ENCODE measurements around the gene NDST3.

Gene NDST3

DNA sequence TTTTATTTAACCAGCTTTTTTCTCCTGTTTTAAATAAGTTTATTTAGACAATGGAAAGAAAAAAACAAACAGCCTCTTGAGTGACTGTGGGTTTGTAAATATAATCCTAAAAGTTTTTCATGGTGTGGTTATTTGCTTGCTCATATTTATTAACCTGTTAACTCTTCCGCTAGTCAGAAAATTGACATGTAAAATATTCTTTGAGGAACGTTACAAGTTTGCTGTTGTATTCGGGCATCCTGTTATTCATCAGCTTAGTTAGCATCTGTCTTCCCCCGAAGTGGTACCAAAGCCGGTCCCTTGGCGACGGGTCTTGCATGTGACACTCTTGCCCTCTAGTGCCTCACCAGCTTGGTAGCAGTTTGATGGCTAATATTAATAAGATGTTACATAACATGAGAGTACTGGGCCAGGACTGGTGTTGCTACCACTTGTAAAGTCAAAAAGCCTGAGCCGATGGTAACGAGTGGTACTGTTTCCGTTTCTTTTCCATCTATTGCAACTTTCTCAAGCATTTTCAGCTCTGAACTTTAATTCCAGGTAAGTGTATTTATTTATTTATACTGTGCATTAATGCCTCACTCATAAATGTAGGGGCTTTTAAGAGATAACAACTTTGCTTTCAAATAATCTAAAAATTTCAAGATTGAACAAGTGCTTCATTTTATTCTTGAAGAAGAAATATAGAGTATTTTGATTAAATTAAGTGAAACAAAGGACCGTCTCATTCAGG, at the start of gene NDST3:
Gene NDST3 (plus strand): TSS at position 434 of the 733 bp plus-strand sequence. CDS start 19,425 bp downstream, outside the sequence.
- peak; percentile 46 for DNase-seq

DNA sequence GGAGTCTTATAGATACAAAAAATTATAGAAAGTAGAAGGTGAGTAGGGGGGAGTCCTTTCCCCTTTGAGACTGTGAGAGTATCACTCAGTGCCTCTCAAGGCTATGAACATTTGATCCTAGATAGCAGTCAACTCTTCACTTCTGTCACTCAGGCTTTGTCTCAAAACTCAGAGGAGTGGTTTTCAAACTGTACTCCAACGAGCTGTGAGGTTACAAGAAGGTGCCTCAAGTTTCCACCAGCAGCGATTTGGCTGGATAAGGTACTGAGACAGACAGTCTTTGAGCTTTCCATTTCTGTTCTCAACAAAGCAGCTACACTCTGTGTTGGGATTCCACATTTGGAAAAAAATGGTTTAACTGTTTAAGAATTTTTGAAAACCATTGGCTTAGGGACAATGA, 48.0 kb upstream of the NDST3 start:
- DNase-seq, result no peak

DNA sequence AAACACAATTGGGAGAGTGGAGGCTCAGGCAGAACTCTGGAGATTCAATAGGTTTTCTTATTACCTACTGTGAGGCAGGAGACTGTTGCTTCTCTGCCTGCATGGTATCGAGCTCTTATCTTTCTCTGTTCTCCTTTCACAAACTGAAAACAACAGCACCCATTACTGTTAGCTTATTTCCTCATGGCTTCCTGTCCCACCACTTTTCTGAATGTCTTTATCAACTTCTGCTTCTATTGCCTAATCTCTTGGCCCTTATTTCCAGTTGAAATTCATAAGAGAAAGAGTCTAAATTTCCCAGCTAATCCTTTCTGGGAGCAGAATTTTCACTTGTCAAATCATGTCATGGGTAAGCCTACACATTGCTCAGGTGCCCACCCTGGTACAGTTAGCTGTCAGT, 46.8 kb upstream of the NDST3 start:
- peak; percentile 34 for DNase-seq

DNA sequence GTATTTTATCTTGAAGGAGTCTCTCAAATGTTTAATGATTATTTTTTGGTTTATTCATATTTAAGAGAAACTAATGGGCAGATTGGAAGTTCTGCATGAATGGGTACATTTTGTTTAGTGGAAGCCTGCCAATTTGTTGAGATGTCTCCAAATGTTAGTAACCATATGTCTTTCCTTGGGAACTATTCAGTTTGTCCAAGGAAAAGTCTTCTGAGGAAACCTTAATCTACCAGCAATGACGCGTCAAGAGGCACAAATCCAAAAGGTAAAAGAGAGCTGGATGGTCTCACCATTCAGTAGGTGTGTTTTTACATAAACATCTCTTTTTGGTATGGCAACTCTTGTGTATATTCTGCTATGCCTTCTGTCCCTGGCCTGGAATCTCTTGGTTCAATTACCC, 37.4 kb upstream of the NDST3 start:
- no peak for DNase-seq

DNA sequence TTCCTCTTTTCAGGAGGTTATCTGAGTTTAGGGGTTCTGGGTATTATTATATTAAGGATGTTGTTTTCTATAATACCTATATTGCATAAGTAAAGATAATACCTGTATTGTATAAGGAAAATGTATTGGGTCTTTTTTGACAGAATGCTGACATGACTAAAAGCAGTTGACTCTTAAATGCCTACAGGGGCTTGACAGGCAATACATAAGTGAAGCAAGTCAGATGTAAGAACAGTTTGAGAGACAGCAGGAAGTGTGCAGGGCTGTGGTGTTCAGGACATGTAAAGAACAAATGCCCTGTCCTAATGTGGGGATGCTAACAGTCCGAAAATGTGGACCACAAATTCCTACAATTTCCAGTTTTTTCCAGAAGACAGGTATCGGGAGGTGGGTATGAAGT, 30.2 kb upstream of the NDST3 start:
- DNase-seq, result no peak

DNA sequence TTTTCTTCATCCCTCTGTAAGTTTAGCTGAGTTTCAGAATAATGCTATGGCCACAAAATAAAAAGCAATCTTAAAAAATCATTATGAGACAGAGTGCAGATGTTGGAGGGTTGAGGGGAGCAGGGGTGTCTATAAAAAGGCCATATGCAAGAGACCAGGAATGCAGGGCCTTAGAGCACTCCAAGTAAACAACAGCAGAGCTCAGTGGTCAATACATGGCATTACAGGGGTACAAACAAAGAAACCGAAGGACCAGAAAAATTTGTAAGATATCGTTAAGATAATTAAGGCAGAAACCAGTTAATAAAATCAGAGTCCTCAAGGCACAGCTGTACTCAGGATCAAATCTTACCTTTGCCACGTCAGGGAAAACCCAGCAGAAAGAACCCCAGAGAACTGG, 28.4 kb upstream of the NDST3 start:
- no peak for DNase-seq

DNA sequence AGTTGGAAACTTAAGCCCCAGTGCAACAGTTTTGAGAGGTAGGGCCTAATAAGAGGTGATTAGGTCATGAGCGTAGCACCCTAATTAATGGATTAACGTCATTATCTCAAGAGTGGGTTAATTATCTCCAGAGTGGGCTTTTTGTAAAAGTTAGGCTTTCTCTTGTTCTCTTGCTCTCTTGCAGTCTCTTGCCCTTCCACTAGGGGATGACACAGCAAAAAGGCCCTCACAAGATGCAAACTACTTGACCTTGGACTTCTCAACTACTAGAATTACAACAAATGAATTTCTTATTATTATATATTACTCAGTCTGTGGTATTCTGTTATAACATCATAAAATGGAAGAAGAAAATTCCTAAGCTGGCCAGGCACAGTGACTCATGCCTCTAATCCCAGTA, 22.1 kb upstream of the NDST3 start:
- no peak for DNase-seq

DNA sequence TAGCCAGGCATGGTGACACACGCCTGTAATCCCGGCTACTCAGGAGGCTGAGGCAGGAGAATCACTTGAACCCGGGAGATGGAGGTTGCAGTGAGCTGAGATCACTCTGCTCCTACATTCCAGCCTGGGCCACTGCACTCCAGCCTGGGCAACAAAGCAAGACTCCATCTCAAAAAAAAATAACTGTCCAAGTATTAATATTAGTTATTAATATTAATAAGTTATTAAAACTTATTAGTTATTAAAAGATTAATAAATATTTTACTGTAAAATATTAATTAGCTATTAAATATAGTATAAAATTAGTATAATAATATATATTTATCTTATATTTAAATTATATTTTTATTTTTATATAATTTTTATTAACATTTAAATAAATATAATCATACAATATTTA, 19.5 kb upstream of the NDST3 start:
- no peak for DNase-seq

DNA sequence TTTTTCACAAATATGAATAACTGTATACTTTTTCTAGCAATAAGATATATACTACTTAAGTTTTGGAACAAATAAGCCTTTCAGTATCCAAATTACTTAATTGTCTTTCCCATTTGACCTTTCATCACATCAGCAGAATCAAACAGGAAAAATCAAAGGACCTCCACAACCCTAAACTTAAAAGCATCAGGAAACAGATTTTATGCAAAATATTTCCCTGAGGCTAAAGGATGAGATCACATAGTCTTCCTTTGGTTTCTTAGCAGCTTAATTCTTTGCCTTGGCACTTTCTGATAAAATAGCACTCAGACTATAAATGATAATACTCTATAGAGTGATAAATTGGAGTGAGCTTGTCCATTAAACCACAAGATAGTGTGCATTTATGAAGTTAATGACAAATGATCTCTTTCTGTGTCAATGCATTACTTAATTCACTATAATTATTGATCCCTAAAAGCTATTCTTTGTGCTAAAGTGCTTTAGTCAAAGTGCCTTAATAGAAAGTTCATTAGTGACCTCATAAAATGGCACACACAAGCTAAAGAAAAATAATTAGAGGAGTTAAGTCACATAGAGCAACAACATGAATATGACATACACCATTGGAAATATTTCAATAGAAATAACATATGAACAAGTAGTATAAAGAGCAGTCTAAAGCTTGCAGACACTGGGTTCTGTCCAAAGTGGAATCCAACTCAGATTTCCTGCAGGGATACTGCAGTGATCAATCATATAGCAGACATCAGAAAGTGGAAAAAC, 15.7 kb upstream of the NDST3 start:
- DNase-seq, result no peak

DNA sequence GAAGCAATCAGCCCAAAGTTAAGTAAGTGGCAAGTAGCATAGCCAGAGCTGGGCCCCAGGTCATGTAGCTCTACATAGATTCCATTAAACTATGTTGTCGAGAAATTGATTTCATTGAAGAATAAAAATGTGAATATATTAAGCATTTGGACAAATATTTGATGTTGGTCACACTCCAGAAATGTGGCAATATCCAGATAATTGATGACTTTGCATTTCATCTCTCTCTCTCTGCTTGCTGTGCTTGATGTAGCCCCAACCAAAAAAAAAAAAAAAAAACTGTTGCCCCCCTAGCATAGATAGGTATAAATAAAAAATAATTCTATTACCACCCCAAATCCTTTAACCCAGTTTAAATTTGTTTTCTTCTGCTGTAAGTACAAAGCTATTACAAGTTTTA, 7.5 kb upstream of the NDST3 start:
- DNase-seq, result no peak

DNA sequence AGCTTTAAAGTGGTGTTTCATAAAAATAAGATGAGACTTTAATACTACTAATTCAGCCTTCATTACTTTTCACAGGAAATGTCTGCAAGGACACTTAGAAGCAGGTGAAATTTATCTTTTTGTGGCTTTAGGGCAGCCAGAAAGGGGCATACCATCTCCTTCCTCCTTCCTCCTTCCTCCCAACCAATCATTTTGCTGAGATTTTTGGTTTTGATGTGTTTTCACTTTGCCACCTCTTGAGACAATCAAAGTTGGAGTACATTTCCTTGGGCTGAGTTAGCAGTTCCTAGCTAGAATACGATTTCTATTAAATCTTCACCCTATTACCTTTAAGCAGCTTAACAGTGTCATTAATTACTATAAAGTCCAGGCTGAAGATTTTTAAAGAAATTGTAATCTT, 5.1 kb upstream of the NDST3 start:
- no peak for DNase-seq

DNA sequence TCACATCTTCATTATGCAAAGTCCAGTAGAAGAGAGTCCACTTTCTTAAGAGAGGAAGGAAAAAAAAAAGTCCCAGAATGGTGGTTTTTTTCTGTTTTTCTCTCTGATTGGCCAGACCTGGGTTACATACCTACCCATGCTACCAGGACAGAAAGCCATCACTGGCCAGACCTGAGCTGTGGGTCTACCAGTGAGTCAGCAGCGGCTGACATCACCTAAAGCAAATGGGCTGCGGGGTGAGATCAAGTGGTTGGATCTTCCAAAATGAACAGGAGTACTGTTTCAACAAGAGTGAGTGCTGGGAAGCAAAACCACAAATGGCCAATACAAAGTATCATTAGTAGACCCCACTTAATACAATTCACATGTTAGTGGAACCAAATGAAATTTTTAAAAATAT, 1.6 kb upstream of the NDST3 start:
- DNase-seq, result no peak

DNA sequence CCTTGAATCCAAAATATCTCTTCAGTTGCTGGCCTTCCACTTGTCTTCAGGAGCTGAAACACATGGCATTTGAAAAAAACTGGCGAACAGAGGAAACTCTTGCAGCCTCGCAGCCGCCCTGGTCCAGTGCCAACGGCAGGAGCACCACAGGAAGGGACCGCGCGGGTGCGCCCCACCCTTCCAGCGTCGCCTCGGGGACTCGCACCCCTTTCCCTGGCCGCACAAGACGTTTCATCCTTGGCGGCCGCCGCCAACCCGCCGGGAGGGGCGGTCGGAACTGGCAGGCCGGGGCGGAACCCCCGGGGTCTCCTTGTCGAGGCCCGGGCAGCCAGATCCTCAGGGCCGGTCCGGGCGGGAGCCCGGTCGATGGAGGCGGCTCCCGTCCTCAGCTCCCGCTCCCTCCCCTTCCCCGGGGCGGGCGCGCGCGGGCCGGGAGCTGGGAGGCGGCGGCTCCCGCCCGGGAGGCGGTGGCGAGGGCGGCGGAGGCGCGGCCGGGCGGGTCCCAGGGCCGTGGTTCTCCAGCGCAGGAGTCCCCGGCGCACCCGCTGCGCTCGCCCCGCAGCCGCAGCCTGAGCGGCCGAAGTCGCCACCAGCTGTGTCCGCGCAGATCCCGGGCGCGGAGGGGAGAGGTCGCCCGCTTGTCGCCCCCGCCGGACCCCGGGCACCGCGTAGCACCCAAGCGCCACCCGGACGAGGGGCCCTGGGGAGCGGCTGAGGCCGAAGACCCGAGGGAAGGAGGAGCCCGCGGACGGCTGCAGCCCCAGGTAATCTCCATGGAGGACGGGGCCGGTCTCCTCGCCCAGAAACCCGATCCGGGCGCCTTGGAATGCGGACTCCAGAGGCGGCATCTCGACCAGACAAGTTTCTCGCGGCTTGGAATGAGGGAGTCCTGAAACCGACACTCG, 886 bp upstream of the NDST3 start:
- DNase-seq, result no peak

DNA sequence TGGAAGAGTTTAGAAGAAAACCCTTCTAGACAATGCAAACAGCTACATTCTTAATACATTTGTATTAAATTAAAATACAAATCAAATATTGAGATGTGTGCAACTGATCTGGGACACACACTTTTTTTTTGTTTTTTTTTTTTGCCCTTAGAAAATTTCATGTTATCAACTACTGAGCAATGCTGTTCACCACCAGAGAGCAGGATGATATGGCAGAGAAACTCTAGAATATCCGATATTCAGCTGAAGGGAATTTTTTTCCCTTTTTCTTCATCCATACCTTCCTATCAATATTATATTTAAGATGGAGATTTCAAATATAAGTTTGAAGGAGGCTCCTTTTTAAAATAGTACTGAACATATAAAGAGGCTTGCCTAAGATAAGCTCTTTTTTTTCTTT, 1.0 kb downstream of the NDST3 start:
- no peak for DNase-seq

DNA sequence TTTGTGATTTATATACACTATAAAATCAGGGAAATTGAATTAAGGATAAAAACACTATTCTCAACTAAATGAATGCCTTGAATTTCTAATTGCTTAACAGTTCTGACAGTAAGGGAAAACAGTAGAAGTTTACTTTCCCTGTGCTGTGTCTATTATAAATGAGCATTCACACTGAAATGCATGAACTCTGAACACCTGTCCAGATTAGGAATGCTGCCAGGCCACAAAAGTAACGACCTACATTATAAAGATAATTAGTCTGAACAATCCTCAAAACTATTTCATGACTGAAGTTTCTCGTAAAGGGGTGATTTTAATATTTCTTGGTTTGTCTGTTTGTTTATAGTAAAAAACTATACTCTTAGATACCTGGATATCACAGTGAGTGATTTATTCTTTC, 2.0 kb downstream of the NDST3 start:
- DNase-seq, result no peak

DNA sequence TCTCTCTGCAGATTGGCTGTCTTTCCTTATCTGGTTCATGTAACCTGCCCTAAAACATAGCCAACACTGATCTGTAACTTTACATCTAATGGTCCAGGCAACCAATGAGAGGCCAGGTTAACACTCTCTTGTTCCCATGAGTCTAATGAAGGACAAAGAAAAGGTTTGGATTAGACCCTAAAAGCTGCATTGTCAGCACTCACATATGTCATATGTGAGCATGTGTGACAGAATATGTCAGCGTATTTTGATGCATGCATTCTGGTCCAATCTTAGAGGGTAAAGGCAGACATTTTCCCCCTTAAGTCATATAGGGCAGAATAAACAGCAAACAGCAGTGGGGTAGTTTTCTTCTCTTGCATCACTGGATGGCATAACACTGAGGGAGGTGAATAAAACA, 3.7 kb downstream of the NDST3 start:
- no peak for DNase-seq

DNA sequence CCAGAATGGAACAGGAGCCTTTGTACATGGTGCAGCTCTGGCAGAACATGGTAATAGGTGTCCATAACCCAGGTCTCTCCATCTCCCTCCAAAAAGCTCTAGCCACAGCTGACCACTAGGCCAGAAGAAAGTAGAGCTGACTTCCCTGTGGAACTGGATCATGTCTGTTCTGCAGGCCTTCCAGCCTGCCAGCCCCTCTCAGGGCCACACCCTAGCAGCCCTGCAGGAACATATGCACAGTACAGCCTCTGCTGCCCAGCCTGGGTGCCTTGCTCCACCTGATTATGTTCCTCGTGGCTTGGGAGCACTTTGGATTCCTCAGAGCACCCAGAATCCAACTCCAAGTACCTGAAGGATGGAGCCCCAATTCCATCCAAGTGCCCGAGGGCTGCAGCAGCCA, 12.0 kb downstream of the NDST3 start:
- no peak for DNase-seq

DNA sequence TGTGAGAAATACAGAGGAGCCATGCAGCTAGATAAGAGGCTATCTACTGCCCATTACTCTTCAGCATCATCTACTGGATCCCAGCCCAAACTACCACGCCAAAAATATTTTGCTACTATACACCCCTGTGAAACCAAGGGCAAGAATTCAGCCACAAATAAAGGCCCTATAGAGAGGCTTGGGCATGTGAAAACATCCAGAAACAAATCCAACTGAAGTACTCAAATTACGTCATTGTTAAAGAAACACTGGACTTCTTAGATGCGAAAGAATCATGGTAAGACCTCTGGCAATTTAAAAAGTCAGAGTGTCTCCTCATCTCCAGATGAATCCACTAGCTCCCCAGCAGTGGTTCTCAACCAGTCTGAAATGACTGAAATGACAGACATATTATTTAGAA, 12.8 kb downstream of the NDST3 start:
- no peak for DNase-seq

DNA sequence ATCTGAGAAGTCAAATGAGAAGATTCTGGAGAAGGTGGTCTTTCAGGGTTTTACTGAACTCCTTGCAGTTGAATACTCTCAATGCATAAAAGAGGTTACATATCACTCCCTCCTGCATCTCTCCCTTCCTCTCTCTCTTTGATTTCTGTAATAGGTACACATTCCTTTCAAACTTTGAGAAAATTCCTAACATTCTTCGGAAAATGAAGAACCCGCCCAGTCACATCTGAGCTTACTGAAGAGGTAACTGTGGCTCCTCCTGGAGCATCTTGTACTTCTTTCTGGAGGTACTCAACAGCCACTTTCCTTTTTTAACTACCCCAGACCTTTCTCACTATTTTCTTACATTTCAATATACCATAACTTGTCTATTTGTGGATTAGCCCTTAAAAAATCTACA, 24.7 kb downstream of the NDST3 start:
- DNase-seq, result no peak

DNA sequence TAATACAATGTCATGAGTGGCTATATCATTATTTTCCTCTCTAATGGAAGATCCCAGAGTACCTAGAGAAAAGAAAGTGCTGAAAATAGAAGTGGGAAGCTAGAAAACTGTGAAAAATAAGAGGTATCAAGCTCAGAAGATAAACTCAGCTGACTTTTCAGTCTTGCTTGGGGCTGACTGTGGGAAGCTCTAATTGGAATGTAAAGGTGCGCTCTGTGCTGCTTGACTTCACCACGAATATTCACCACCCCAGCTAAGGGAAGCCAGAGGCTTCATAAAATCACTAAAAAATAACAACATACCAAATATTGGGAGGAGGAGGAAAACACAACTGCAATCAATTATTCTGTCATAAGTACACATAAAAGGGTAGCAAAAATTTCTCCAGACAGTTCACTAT, 25.1 kb downstream of the NDST3 start:
- DNase-seq, result no peak

DNA sequence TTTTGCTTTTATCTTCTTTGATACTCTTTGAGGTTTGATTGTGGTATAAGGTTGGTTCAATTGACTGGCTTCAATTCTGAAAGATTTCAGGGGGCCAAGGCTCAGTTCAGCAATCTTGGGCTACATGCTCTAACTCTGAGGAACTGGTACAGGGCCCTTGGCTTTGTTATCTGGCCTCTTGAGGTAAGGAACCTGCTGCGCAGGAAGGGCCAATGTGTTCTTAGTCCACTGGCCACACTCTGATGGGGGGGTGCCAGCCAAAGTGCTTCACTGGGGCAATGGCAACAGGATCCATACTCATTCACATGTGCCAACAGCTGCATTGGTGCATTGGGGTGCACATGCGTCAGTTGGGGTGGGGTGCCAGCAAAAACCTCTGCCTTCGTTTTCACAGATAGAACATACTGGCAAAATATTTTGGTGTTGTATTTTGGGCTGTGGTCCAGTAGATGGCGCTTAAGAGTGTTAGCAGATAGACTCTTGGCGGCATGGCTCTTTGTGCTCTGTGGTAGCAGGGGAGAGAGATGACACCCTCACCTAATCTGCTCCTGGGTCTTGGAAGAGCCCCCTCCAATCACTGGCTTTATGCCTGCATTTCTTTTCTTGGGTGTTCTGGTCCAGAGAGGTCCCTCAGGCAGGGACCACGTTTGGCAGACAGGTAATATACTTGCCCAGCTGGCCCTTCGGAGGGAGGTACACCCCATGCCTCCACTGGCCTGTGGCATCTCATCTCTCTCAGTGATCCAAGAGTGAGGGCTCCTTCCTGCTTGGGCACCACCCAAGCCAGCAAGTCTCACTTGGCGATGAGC, 42.9 kb downstream of the NDST3 start:
- peak; percentile 24 for DNase-seq

DNA sequence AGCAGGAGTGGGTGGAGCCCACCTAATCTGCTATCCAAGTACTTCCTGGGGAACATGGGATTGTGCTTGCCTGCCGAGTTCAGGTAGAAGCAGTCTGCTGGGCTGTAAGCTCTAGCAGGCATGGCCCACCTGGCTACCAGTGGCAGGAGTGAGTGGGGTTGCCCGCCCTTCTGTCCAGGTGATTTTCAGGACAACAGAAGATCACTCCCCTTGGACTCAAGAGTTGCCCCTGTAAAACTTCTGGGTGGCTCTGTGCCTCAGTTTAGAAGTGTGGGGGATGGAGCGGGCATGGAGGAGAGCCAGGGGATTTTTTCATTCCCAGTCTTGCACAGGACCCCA, 43.5 kb downstream of the NDST3 start:
- no peak for DNase-seq

DNA sequence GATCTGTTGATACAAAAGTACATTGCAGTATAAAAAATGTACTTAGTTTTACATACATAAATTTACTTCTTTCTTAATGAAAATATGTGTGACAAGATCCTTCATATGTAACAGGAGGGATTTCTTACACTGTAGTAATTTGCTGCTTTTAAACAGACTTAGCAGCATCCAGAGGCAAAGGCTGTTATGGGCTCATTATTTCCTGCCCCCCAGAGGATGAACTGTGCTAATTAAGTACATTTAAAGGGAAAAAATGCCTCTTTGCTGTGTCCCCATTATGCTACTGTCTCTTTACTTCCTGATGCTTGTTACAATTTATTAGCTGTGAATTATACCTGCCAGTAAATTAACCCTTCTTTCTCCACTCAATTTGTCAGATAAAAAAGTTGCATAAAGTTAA, 47.1 kb downstream of the NDST3 start:
- no peak for DNase-seq

All from inflammatory macrophage treated with lipopolysaccharide for 4 hours (primary cell).